CD14-positive monocyte (primary cell): ENCODE results near the gene ATXN7L1. TPM values are rescaled to one million over a fixed set of nuclear protein-coding genes. Genes with fewer than 3 reads are reported as not detected.

ENCODE experiments used
- DNase-seq, 3 donors: peaks; one replicate each; pipeline ENCODE4 v3.0.0-alpha.2; 2011 to 2022
- H2AFZ ChIP-seq: 2 replicates; pipeline ENCODE4 v1.6.0; 2012; ENCODE audit warnings: mild to moderate bottlenecking, low read depth, low read length, inconsistent platforms; ENCODE audit not compliant: insufficient read depth, poor library complexity, severe bottlenecking
- H3K27ac ChIP-seq, 2 donors: 1 replicate in 1 of 2; 2 replicates in 1 of 2; pipeline ENCODE4 v1.5.1; 2012 to 2013; ENCODE audit warnings: low read length in 2 of 2, control low read depth in 1 of 2, inconsistent platforms in 1 of 2, low read depth in 1 of 2, mild to moderate bottlenecking in 1 of 2
- H3K27me3 ChIP-seq, 2 donors: one replicate each; pipeline versions ENCODE4 v1.6.0 to v1.6.1; 2011 to 2013; ENCODE audit warnings: low read length in 2 of 2; ENCODE audit not compliant: control insufficient read depth in 2 of 2, insufficient read depth in 2 of 2
- H3K36me3 ChIP-seq, 2 donors: replicated peaks in 1 of 2; 1 replicate in 1 of 2; 2 replicates in 1 of 2; pipeline versions ENCODE4 v1.5.1 to v1.6.1; 2012 to 2013; ENCODE audit warnings: low read length in 2 of 2, control low read depth in 1 of 2, inconsistent platforms in 1 of 2, mild to moderate bottlenecking in 1 of 2; ENCODE audit not compliant: insufficient read depth in 2 of 2, control insufficient read depth in 1 of 2
- H3K4me1 ChIP-seq, 2 donors: 1 replicate in 1 of 2; 2 replicates in 1 of 2; pipeline versions ENCODE4 v1.5.1 to v1.6.1; 2012 to 2013; ENCODE audit warnings: low read length in 2 of 2, control low read depth in 1 of 2, inconsistent platforms in 1 of 2, mild to moderate bottlenecking in 1 of 2, moderate library complexity in 1 of 2; ENCODE audit not compliant: insufficient read depth in 2 of 2, control insufficient read depth in 1 of 2
- H3K4me2 ChIP-seq: replicated peaks from 2 replicates; pipeline ENCODE3; 2012; ENCODE audit warnings: low read length, moderate library complexity, mild to moderate bottlenecking; ENCODE audit not compliant: poor library complexity, severe bottlenecking; ENCODE audit errors: extremely low read depth
- H3K4me3 ChIP-seq, 3 experiments: fragments of 200-600 bp in 1 of 3; sonication (generic) in 1 of 3; replicated peaks in 1 of 3; 1 replicate in 2 of 3; 2 replicates in 1 of 3; pipeline ENCODE4 v1.5.1; 2011 to 2013; ENCODE audit warnings: low read length in 3 of 3, mild to moderate bottlenecking in 3 of 3, control low read depth in 2 of 3, low read depth in 2 of 3, inconsistent platforms in 1 of 3, moderate library complexity in 1 of 3
- H3K79me2 ChIP-seq: 2 replicates; pipeline ENCODE4 v1.6.0; 2012; ENCODE audit warnings: mild to moderate bottlenecking, control low read depth, inconsistent platforms, low read length, moderate library complexity; ENCODE audit not compliant: insufficient read depth
- H3K9ac ChIP-seq: 2 replicates; pipeline ENCODE4 v1.6.0; 2017; ENCODE audit warnings: low read length, mild to moderate bottlenecking; ENCODE audit not compliant: insufficient read depth, poor library complexity, severe bottlenecking
- H3K9me3 ChIP-seq, 2 donors: replicated peaks in 1 of 2; 1 replicate in 1 of 2; 2 replicates in 1 of 2; pipeline versions ENCODE4 v1.5.1 to v1.6.1; 2012 to 2013; ENCODE audit warnings: low read length in 2 of 2, control low read depth in 1 of 2; ENCODE audit not compliant: control insufficient read depth in 1 of 2, insufficient read depth in 1 of 2
- H4K20me1 ChIP-seq: 2 replicates; pipeline ENCODE4 v1.6.0; 2012; ENCODE audit warnings: mild to moderate bottlenecking, low read length, control low read depth, moderate library complexity; ENCODE audit not compliant: insufficient read depth
- H3K27ac Mint-ChIP-seq, 7 donors: one replicate each; pipeline ENCODE4 v1.8.0; 2020; ENCODE audit warnings: mild to moderate bottlenecking in 7 of 7, mixed read lengths in 7 of 7, moderate library complexity in 6 of 7, inconsistent platforms in 2 of 7
- H3K27me3 Mint-ChIP-seq, 3 donors: one replicate each; pipeline ENCODE4 v1.8.0; 2021 to 2022; ENCODE audit warnings: low read depth in 3 of 3, mild to moderate bottlenecking in 3 of 3, mixed read lengths in 3 of 3, moderate library complexity in 3 of 3, inconsistent platforms in 1 of 3
- H3K36me3 Mint-ChIP-seq, 2 donors: one replicate each; pipeline ENCODE4 v1.8.0; 2020; ENCODE audit warnings: mixed read lengths in 2 of 2, inconsistent platforms in 1 of 2, mild to moderate bottlenecking in 1 of 2
- H3K4me1 Mint-ChIP-seq: one replicate; pipeline ENCODE4 v1.8.0; 2020; ENCODE audit warnings: mild to moderate bottlenecking, mixed read lengths
- H3K4me3 Mint-ChIP-seq, 2 donors: one replicate each; pipeline ENCODE4 v1.8.0; 2020; ENCODE audit warnings: mild to moderate bottlenecking in 2 of 2, mixed read lengths in 2 of 2, moderate library complexity in 1 of 2
- H3K9me3 Mint-ChIP-seq, 7 donors: one replicate each; pipeline ENCODE4 v1.8.0; 2020 to 2022; ENCODE audit warnings: mixed read lengths in 7 of 7, mild to moderate bottlenecking in 6 of 7, moderate library complexity in 6 of 7, inconsistent platforms in 2 of 7
- CTCF ChIP-seq: fragments of 200-600 bp; IDR thresholded peaks from one replicate; pipeline ENCODE4 v1.8.0; 2022; ENCODE audit warnings: antibody characterized with exemption, mild to moderate bottlenecking
- WGBS: methylation state at CpG from one replicate; pipeline ENCODE4 v1.1.5; 2013; ENCODE audit warnings: missing lambda C conversion rate; ENCODE audit not compliant: insufficient coverage; 5-methylcytosine and 5-hydroxymethylcytosine counted together
- intact Hi-C, 2 donors: fragments of 100-400 bp; cut with micrococcal nuclease; formaldehyde crosslinking; loops; one replicate each; pipeline versions ENCODE4 v1.15.0 to v1.15.1; 2023
- polyA plus RNA-seq, 3 donors: library from polyadenylated mRNA; depleted of rRNA in 1 of 3; unstranded in 2 of 3; stranded (reverse) in 1 of 3; fragments of 300-500 nt in 2 of 3; fragments of >200 nt in 1 of 3; fragmentation: Illumina TruSeq in 2 of 3; gene quantifications; 1 replicate in 2 of 3; 2 replicates in 1 of 3; pipeline ENCODE4 v1.2.3, GENCODE V29; 2012 to 2021

Gene ATXN7L1
- polyA plus RNA-seq, 3 donors, result 4.5 to 12.2 (median 11.2) TPM

DNA sequence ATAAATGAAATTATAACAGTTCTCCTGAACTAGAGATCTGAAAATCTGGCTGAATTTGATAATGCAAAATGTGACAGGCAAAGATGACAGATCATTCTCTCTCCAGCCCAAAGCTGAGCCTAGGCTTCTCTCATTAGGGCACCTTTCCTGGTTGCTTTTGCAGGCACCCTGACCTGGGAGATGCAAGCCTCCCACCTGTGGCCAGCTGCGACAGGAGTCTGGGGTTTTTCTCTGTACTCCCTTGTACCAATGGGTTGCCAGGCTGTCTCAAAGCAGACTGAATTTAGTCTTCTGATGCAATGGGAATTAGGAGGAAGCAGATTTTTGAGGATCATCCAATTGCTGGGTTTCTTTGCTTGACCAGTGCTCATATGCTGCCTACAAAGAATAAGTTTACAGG, 210.1 kb downstream of the ATXN7L1 start:
- H4K20me1 ChIP-seq, result peaks cover 29% of the 10 kb centered on the region
- 71% methylated on average over 1 of the region's 1 CpG for WGBS
- DNase-seq, result no peak
- peaks cover 48 to 73% of the 10 kb centered on the region in 2 donors for H3K36me3 ChIP-seq
- H3K9ac ChIP-seq, result no peak overlapping the region
- TF ChIP-seq CTCF, result no peak
- Mint-ChIP-seq H3K27me3 (no peaks in the 10 kb centered on the region), H3K4me1 (no peaks in the 10 kb centered on the region), H3K36me3 (peaks cover 54 to 72% of the 10 kb centered on the region in 2 donors), H3K4me3 (no peak overlapping the region), H3K9me3 (no peaks in the 10 kb centered on the region), H3K27ac (peak overlapping the region in 2 of 7 donors; percentile 67 to 69)
- no peaks in the 10 kb centered on the region for H3K4me1 ChIP-seq
- intact Hi-C loops, result no loop called here
- H3K27me3 ChIP-seq, result no peaks in the 10 kb centered on the region
- peak overlapping the region in 1 of 2 donors; percentile 47 for H3K27ac ChIP-seq
- peaks cover 50% of the 10 kb centered on the region for H3K79me2 ChIP-seq
- H3K4me2 ChIP-seq, result no peak overlapping the region
- no peak overlapping the region for H3K4me3 ChIP-seq
- no peak overlapping the region for H2AFZ ChIP-seq
- no peaks in the 10 kb centered on the region for H3K9me3 ChIP-seq

DNA sequence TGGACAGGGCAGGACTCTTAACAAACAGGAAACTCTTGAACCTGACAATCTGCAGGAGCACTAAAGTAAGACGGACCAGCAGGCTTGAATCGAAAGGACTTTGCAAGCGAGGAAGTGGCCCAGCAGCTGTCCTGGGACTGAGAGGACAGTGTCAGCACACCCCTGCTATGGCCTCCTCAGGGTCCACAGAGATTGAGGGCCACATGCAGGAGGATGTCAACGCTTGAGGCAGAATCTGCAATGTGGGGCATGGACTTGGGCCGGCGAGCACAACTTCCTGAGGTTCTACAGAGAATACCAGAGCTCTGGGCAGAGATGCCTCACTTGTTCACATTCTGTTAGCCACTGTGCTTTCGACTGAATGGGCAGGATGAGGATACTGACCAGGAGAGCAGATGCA, 210.7 kb downstream of the ATXN7L1 start:
- 90% methylated on average over 7 of the region's 7 CpGs for WGBS
- Histone ChIP-seq H3K4me2 (no peak overlapping the region), H4K20me1 (peaks cover 27% of the 10 kb centered on the region), H3K27ac (peak overlapping the region in 1 of 2 donors; percentile 47), H3K4me1 (no peaks in the 10 kb centered on the region), H3K79me2 (peaks cover 53% of the 10 kb centered on the region), H3K9me3 (no peaks in the 10 kb centered on the region), H3K36me3 (peaks cover 54 to 79% of the 10 kb centered on the region in 2 donors), H2AFZ (no peak overlapping the region), H3K4me3 (no peak overlapping the region), H3K27me3 (no peaks in the 10 kb centered on the region), H3K9ac (no peak overlapping the region)
- Mint-ChIP-seq H3K36me3 (peaks cover 61 to 78% of the 10 kb centered on the region in 2 donors), H3K9me3 (no peaks in the 10 kb centered on the region), H3K27ac (peak overlapping the region in 2 of 7 donors; percentile 7 to 58), H3K27me3 (no peaks in the 10 kb centered on the region), H3K4me1 (no peaks in the 10 kb centered on the region), H3K4me3 (no peak overlapping the region)
- intact Hi-C loops, result no loop called here
- DNase-seq, result no peak
- TF ChIP-seq CTCF, result no peak
